GM21786 (cell line): ENCODE results near the gene FLVCR1.
"Not testable (repeated sequence)": the region's sequence is repeated elsewhere in the genome, so short reads cannot be mapped to it uniquely, and the experiment has no call there.

Experiments
- ATAC-seq: cut with Tn5 transposase; IDR thresholded peaks from one replicate; pipeline ENCODE4 v1.9.1; 2021; ENCODE audit not compliant: unreplicated experiment

Gene FLVCR1

GRCh38 chr1:212857992-212858460 is at the start of gene FLVCR1:
TSS of gene FLVCR1 (plus strand) at chr1:212858275. CDS start at chr1:212858453, 178 bp downstream.
- ATAC-seq = peak; percentile 96

- no peak for ATAC-seq
Measured at GRCh38 chr1:212814537-212815334, 43.3 kb upstream of the FLVCR1 start.

DNA sequence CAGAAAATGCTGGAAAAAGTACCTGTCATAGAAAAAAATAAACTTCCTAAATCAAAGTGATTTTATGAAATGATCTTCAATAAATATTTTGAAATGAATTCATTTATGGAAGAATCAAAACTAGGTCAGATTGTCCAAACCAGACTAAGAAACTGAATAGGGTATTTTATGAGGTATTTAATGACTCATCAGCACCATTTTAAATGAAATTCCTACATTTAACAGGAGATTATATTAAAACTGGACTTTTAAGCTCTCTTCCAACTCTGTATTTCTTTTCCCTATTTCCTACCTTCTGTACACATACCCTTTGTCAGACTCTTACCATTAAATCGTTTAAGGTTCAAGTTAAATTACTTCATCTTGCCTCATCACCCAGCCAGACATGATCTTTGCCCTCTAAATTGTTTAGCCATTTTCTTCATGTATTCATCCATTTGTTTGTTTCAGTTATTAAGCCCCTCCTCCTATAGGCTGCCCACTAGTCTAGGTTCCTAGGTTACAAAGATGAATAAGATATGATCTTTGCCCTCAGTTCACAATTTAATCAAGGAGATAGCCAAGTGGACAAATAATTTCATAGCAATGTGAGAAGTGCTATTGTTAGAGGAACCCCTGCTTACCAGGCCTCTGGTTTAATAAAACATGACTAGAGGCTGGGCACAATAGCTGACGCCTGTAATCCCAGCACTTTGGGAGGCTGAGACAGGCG is 41.4 kb upstream of the FLVCR1 start:
- no peak for ATAC-seq

GRCh38 chr1:212819726-212820125 is 38.3 kb upstream of the FLVCR1 start:
- ATAC-seq = peak; percentile 84

DNA sequence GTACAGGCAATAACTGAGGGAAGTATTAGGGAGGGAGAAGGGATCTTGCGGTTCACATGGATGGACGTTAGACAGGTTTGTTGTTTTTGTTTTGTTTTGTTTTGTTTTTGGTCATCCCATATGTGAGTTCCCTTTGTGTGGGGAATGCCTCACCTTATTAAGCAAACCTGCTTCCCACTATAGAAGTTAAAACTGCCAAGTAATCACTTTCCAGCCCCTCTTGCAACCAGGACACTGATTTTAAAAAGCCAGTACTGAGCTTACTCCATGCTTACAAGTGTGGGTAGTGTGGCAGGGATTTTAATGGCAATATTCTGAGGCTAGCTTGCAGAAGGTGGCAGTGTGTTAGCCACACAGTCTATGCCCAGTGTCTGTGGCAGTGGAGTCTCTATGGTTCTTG is 37.1 kb upstream of the FLVCR1 start:
- ATAC-seq = no peak

- no peak for ATAC-seq
Measured at GRCh38 chr1:212822956-212823355, 35.1 kb upstream of the FLVCR1 start.

GRCh38 chr1:212824201-212824600 is 33.9 kb upstream of the FLVCR1 start:
- no peak for ATAC-seq

DNA sequence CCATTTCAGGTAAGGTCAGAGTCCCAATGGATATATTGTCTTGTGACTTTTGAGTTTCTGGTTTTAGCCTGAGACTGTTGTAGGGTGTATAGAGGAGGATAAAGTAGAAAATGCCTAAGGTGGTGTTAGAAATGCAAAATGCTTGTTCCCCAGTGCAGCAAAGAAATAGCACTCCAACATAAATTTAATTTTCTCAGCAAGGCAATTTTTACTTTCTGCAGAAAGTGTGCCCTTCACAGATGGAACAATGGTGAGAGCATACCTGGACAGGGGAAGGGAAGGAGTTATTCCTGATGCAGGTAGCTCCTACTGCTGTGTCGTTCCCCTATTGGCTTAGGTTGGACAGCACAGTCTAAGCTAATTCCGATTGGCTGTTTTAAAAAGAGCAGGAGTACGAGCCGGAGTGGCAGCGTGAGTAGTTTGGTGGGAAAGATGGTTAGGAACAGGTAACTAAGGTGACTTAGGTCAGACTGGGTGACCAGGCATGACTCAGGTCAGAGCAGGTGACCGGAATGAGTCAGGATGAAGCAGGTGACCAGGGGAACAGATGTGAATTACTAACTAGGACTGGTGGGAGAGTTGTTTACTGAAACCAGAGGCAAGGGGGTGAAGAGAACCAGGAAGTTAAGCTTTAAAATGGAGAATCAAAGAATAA is 32.1 kb upstream of the FLVCR1 start:
- no peak for ATAC-seq

- no peak for ATAC-seq
Measured at GRCh38 chr1:212827171-212827776, 30.8 kb upstream of the FLVCR1 start.

- no peak for ATAC-seq
Measured at GRCh38 chr1:212827831-212828278, 30.2 kb upstream of the FLVCR1 start.

- ATAC-seq = no peak
Measured at GRCh38 chr1:212828395-212828794, 29.7 kb upstream of the FLVCR1 start.

- ATAC-seq = peak; percentile 88
Measured at GRCh38 chr1:212833211-212834207, 24.6 kb upstream of the FLVCR1 start.

DNA sequence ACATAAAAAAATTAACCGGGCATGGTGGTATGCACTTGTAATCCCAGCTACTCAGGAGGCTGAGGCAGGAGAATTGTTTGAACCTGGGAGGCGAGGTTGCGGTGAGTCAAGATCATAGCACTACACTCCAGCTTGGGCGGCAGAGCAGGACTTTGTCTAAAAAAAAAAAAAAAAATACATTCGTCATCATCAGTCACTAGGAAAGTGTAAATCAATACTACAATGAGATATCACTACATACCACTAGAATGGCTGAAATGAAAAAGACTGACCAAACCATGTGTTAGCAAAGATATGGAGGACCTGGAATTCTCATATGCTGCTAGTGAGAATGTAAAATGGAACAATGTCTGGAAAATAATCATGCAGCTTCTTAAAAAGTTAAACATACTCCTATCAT is 19.9 kb upstream of the FLVCR1 start:
- ATAC-seq = no peak

GRCh38 chr1:212844521-212844920 is 13.6 kb upstream of the FLVCR1 start:
- ATAC-seq = not testable (repeated sequence)

GRCh38 chr1:212847549-212847948 is 10.5 kb upstream of the FLVCR1 start, which contains the start of gene SPATA45:
TSS of gene SPATA45 (minus strand) at chr1:212847649. CDS start at chr1:212836149, 11,500 bp downstream.
- no peak for ATAC-seq

DNA sequence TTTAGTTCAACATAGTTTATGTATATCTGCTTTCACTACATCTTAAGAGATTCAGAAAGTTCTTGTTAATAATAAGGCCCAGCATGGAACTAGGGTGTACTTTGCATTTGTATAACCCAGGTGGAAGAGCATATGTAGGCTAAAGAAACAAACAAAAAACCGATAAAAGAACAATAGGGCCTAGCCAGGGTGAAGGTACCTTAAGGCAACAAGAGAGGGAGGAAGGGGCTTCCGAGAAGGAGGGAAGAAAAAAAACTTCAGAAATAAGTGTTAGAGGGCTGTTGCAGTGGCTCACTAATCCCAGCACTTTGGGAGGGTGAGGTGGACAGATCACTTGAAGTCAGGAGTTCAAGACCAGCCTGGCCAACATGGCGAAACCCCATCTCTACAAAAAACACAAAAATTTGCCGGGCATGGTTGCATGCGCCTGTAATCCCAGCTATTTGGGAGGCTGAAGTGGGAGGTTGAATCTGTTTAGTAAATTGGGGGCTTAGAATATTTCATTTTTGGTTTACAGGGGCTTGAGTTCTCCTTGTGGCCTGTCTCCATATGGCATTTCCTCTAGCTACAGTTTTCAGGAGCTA is 5.9 kb upstream of the FLVCR1 start:
- no peak for ATAC-seq

DNA sequence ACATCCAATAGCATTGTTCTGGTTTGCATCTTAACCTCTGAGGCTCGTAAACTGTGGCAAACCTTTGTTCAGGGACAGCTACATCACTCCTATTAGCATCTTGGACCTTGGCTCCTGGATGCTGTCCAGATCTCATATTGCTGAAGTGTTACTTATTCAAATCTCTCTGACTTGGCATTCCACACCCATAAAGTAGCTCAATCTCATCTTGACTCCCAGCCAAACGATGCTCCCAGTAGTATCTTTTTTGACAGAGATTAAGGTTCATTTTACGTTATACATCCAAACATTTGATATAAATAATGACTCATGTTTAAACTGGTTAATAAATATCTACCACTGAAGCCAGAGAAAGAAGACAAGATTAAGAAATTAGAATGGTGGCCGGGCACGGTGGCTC is 4.4 kb upstream of the FLVCR1 start:
- ATAC-seq = no peak

GRCh38 chr1:212856755-212857154 is 1.3 kb upstream of the FLVCR1 start:
- no peak for ATAC-seq

GRCh38 chr1:212858461-212859265 is 588 bp downstream of the FLVCR1 start:
- peak; percentile 18 for ATAC-seq
